ES-I3 (cell line): ENCODE measurements around the gene ZNF460.

ENCODE experiments used
- H3K36me3 ChIP-seq: 2 replicates; pipeline ENCODE4 v1.6.1; 2013; ENCODE audit warnings: mild to moderate bottlenecking, low read length, control low read depth, moderate library complexity; ENCODE audit not compliant: insufficient read depth
- H3K4me1 ChIP-seq: 2 replicates; pipeline ENCODE4 v1.6.1; 2013; ENCODE audit warnings: mild to moderate bottlenecking, control low read depth, low read length; ENCODE audit not compliant: insufficient read depth
- H3K9ac ChIP-seq: 2 replicates; pipeline ENCODE4 v1.6.1; 2013; ENCODE audit warnings: low read depth, mild to moderate bottlenecking, low read length, moderate library complexity
- H3K9me3 ChIP-seq: 2 replicates; pipeline ENCODE4 v1.6.1; 2013; ENCODE audit warnings: mild to moderate bottlenecking, low read length, moderate library complexity; ENCODE audit not compliant: control insufficient read depth, insufficient read depth

The ZNF460 gene

GRCh38 chr19:57338877-57339276, 58.6 kb downstream of the ZNF460 start:
- no peak overlapping the region for H3K9ac ChIP-seq
- no peaks in the 10 kb centered on the region for H3K9me3 ChIP-seq
- H3K36me3 ChIP-seq, result no peaks in the 10 kb centered on the region
- H3K4me1 ChIP-seq, result no peaks in the 10 kb centered on the region

GRCh38 chr19:57342582-57342981, 62.3 kb downstream of the ZNF460 start:
- Histone ChIP-seq H3K4me1 (no peaks in the 10 kb centered on the region), H3K9ac (no peak overlapping the region), H3K9me3 (no peaks in the 10 kb centered on the region), H3K36me3 (no peaks in the 10 kb centered on the region)
